AG04450 (cell line): ENCODE results near the gene EPB41L2. TPM values are rescaled to one million over a fixed set of nuclear protein-coding genes. Genes with fewer than 3 reads are reported as not detected.

Experiments used
- CTCF ChIA-PET: fragments of 300-600, 350-600 bp; formaldehyde crosslinking; extraction: SDS; loops from one replicate; lab custom pipeline; 2022; ENCODE audit warnings: antibody characterized with exemption, inconsistent platforms; lab: Charles Lee
- POLR2A ChIA-PET: fragments of 350-600 bp; formaldehyde crosslinking; extraction: SDS; loops from one replicate; lab custom pipeline; 2021; ENCODE audit warnings: antibody characterized with exemption, inconsistent platforms; lab: Yijun Ruan, JAX
- DNase-seq: peaks from one replicate; pipeline ENCODE4 v3.0.0-alpha.2; 2011; ENCODE audit warnings: low read depth, low spot score
- H3K27ac ChIP-seq: one replicate; pipeline ENCODE4 v1.5.1; 2012; ENCODE audit warnings: low read depth, low read length, control low read depth
- H3K27me3 ChIP-seq: one replicate; pipeline ENCODE4 v1.6.0; 2012; ENCODE audit warnings: low read length; ENCODE audit not compliant: control insufficient read depth, insufficient read depth
- H3K4me3 ChIP-seq: 2 replicates; pipeline ENCODE4 v1.5.1; 2011; ENCODE audit warnings: mild to moderate bottlenecking, low read depth, low read length, control low read depth
- H3K9me3 ChIP-seq: 2 replicates; pipeline ENCODE4 v1.5.1; 2012; ENCODE audit warnings: low read length; ENCODE audit not compliant: control insufficient read depth, insufficient read depth
- polyA plus RNA-seq: library from polyadenylated mRNA; depleted of rRNA; stranded (reverse); fragments of >200 nt; gene quantifications from 2 replicates; pipeline ENCODE4 v1.2.3, GENCODE V29; 2011
- TF ChIP-seq, protein P1 (sequence below): IDR thresholded peaks from 2 replicates; pipeline ENCODE4 v1.5.1; 2011; ENCODE audit warnings: low read depth, low read length, control low read depth, inconsistent platforms

EPB41L2 gene
- polyA plus RNA-seq, 1 experiment = 165 TPM

DNA sequence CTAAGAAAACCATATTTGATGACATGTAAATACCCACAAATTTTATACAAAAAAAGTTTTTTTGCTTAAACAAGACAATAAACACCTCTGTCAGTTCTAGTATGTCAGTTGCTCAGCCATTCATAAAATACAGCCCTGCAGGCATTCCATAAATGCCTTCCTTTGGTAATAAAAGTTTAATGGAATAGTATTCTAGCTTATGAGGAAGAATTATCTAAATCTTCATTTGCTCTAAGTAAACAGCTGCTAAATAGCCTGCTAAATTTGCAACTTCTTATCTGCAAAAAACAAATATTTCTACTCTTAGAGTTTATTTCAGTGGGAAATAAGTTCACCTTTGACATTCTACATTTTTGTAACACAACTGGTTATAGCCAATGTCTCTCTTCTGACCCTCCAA, 127.1 kb downstream of the EPB41L2 start:
- Histone ChIP-seq H3K27me3 (no peaks in the 10 kb centered on the region), H3K4me3 (no peak overlapping the region), H3K27ac (no peak overlapping the region), H3K9me3 (no peaks in the 10 kb centered on the region)
- ChIA-PET CTCF (interaction anchor here (0.6 to 1.4 kb wide), 3 partner anchors 32 to 181 kb away, joined by 3 read pairs; no protein-coding TSS in a partner anchor), POLR2A (interaction anchor here (1.3 kb wide), 1 partner anchor 46 kb away, joined by 3 read pairs; no protein-coding TSS in a partner anchor)
- DNase-seq = no peak
- TF ChIP-seq, protein P1, sequence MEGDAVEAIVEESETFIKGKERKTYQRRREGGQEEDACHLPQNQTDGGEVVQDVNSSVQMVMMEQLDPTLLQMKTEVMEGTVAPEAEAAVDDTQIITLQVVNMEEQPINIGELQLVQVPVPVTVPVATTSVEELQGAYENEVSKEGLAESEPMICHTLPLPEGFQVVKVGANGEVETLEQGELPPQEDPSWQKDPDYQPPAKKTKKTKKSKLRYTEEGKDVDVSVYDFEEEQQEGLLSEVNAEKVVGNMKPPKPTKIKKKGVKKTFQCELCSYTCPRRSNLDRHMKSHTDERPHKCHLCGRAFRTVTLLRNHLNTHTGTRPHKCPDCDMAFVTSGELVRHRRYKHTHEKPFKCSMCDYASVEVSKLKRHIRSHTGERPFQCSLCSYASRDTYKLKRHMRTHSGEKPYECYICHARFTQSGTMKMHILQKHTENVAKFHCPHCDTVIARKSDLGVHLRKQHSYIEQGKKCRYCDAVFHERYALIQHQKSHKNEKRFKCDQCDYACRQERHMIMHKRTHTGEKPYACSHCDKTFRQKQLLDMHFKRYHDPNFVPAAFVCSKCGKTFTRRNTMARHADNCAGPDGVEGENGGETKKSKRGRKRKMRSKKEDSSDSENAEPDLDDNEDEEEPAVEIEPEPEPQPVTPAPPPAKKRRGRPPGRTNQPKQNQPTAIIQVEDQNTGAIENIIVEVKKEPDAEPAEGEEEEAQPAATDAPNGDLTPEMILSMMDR = no peak

DNA sequence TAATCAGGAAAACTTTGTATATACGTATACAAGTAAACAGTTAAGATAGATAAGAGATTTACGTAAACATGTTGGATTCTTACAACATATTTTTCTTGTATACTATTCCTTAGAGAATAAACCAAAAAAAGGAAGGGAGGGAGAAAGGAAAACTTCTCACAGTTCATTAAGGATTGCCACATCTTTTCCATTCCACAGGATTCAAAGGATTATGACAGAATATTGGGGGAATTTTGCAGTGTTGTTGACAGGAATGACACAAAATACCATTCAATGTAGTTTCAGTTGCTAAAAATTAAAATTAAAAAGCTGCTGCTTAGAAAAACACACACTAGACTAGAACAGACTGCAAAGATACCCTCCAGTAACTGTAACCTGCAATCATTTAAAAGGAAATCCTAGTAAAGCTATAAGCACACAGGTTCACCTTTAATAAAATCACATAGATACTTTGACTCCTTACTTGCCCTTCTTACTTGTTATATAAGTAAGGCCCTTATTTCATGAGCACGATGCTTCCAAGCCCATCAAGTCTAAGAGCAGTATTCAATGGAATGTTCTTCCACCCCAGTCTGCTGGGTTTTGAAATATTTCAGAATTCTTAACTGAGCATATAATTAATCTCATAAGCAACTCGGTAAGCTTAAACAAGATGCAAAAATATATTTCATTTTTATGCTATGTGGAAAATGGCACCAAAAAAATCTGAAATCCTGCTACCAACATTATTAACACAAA, 128.0 kb downstream of the EPB41L2 start:
- ChIA-PET CTCF (interaction anchor here (1.2 to 1.4 kb wide), 2 partner anchors 33 to 182 kb away, joined by 3 read pairs; no protein-coding TSS in a partner anchor), POLR2A (interaction anchor here (1.3 kb wide), 1 partner anchor 45 kb away, joined by 3 read pairs; no protein-coding TSS in a partner anchor)
- DNase-seq = no peak
- TF ChIP-seq, protein P1 = no peak
- Histone ChIP-seq H3K27ac (no peak overlapping the region), H3K4me3 (no peak overlapping the region), H3K9me3 (no peaks in the 10 kb centered on the region), H3K27me3 (no peaks in the 10 kb centered on the region)

DNA sequence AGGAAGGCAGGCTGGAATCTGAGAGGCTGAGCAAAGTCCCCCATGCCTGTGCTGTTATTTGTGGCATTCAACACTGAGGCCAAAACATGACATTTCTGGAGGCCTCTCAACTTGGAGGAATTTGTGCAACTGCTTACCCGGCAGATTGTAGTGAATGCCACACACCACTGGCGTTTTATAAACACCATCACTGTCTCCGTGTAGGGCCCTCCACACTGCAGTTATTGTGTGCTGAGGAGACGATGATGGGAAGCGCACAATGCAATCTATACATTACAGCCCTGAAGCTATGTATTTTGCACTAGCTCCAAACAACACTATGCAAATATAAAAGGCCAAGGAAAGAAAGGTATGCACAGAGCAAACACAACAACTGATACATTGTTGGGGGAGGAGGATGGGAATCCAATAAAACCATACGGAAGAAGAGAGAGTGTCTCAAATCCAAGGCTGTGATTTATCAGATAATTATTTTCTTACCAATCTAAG, 129.3 kb downstream of the EPB41L2 start:
- Histone ChIP-seq H3K27ac (no peak overlapping the region), H3K9me3 (no peaks in the 10 kb centered on the region), H3K4me3 (no peak overlapping the region), H3K27me3 (no peaks in the 10 kb centered on the region)
- POLR2A ChIA-PET = interaction anchor here (0.6 kb wide), 1 partner anchor 10 kb away, joined by 4 read pairs; no protein-coding TSS in a partner anchor
- CTCF ChIA-PET = interaction anchor here (0.9 kb wide), 1 partner anchor 249 kb away, joined by 3 read pairs; no protein-coding TSS in a partner anchor
- TF ChIP-seq, protein P1 = no peak
- no peak for DNase-seq

DNA sequence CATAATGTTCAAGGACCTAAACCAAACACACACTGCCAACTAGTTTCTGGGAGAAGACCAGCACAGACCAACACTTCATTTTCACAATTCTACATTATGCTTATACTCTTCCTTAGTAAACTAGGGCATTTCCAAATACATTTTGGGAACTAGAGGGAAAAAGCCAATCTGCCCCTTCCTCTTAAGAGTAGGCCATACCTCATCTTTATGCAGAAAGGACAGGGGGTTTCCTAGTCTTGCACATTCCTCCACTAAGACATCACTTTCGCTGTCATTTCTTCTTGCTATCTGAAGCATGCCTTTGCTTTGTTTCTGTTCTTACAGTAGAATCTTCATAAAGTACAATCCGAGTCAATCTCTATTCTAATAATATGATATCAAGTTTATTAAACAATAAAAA, 130.1 kb downstream of the EPB41L2 start:
- Histone ChIP-seq H3K9me3 (no peaks in the 10 kb centered on the region), H3K27me3 (no peaks in the 10 kb centered on the region), H3K4me3 (no peak overlapping the region), H3K27ac (no peak overlapping the region)
- ChIA-PET POLR2A (no interaction called here), CTCF (interaction anchor here (1.0 kb wide), 1 partner anchor 184 kb away, joined by 3 read pairs; no protein-coding TSS in a partner anchor)
- TF ChIP-seq, protein P1 = no peak
- no peak for DNase-seq

DNA sequence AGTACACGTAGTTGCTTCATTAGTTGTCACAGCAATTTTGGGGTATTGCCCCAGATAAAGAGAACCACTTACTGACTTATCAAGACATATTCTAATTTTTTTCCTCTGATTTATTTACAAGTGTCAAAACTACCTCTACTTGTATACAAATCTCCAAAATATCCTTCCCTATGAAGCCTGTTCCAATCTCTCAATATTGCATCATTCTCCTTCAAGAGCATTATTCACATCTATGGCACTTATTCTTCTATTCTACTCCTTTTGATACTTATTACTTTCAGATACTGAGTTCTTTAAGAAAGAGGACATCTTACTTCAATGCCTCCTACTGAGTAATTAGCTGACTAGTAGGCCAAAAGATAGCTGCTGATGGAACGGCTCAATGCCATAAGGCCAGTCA, 130.6 kb downstream of the EPB41L2 start:
- H3K27me3 ChIP-seq = no peaks in the 10 kb centered on the region
- TF ChIP-seq, protein P1 = no peak
- H3K27ac ChIP-seq = no peak overlapping the region
- ChIA-PET CTCF (interaction anchor here (1.0 kb wide), 1 partner anchor 185 kb away, joined by 3 read pairs; no protein-coding TSS in a partner anchor), POLR2A (no interaction called here)
- H3K9me3 ChIP-seq = no peaks in the 10 kb centered on the region
- no peak for DNase-seq
- H3K4me3 ChIP-seq = no peak overlapping the region
